HepG2 (cell line): ENCODE data around the gene MADCAM1. TPM values are rescaled to one million over a fixed set of nuclear protein-coding genes. Genes with fewer than 3 reads are reported as not detected.

Experiments used
- HNRNPH1 ChIP-seq: fragments of 200-400 bp; formaldehyde crosslinking; optimal IDR thresholded peaks from 2 replicates; pipeline ENCODE3; 2017; ENCODE audit warnings: mild to moderate bottlenecking, low read depth, low read length
- ZMYM4 ChIP-seq: sonication (generic); formaldehyde crosslinking; IDR thresholded peaks from 2 replicates; pipeline ENCODE4 v1.8.1; 2023; ENCODE audit warnings: mild to moderate bottlenecking, missing genetic modification reagents
- ZNF235 ChIP-seq: sonication (generic); formaldehyde crosslinking; IDR thresholded peaks from 2 replicates; pipeline ENCODE4 v1.8.1; 2023; ENCODE audit warnings: mild to moderate bottlenecking, missing genetic modification reagents, borderline replicate concordance
- ZNF253 ChIP-seq: sonication (generic); formaldehyde crosslinking; IDR thresholded peaks from 2 replicates; pipeline ENCODE4 v1.8.0; 2022; ENCODE audit warnings: mild to moderate bottlenecking, missing genetic modification reagents, borderline replicate concordance
- ZNF34 ChIP-seq: sonication (generic); formaldehyde crosslinking; IDR thresholded peaks from 2 replicates; pipeline ENCODE4 v1.4.0; 2020; ENCODE audit warnings: mild to moderate bottlenecking, missing genetic modification reagents, borderline replicate concordance
- polyA plus RNA-seq, 8 experiments: library from polyadenylated mRNA; depleted of rRNA in 3 of 8; stranded (reverse) in 7 of 8; unstranded in 1 of 8; fragments of >200 nt; fragmentation: Illumina TruSeq in 4 of 8; extraction: Trizol in 4 of 8; gene quantifications; 2 replicates each; pipeline versions ENCODE4 v1.2.1 to v1.2.3, GENCODE V29; 2011 to 2016; ENCODE audit warnings: low read depth in 4 of 8, missing spikeins in 1 of 8, mixed read lengths in 1 of 8; ENCODE audit not compliant: insufficient read depth in 1 of 8
- total RNA-seq, 5 experiments: library from RNA; depleted of rRNA; stranded (reverse); fragments of >200 nt; fragmentation: Illumina TruSeq; extraction: Trizol; gene quantifications; 2 replicates each; pipeline ENCODE4 v1.2.3, GENCODE V29; 2016; ENCODE audit warnings: low read depth in 1 of 5
- TF ChIP-seq, protein P1 (sequence below): sonication (generic); formaldehyde crosslinking; IDR thresholded peaks from 2 replicates; pipeline ENCODE4 v1.8.0; 2022; ENCODE audit warnings: missing genetic modification reagents, mild to moderate bottlenecking, moderate library complexity, borderline replicate concordance
- TF ChIP-seq, protein P2 (sequence below): sonication (generic); formaldehyde crosslinking; IDR thresholded peaks from 2 replicates; pipeline ENCODE4 v1.8.1; 2023; ENCODE audit warnings: missing genetic modification reagents, inconsistent platforms, borderline replicate concordance
- TF ChIP-seq, protein P3 (sequence below): sonication (generic); formaldehyde crosslinking; IDR thresholded peaks from 2 replicates; pipeline ENCODE4 v1.8.0; 2022; ENCODE audit warnings: missing genetic modification reagents, low read depth, mild to moderate bottlenecking, borderline replicate concordance
- TF ChIP-seq, protein P4 (sequence below): sonication (generic); formaldehyde crosslinking; IDR thresholded peaks from 2 replicates; pipeline ENCODE4 v1.8.0; 2022; ENCODE audit warnings: mild to moderate bottlenecking, missing genetic modification reagents, moderate library complexity
- TF ChIP-seq, protein P5 (sequence below): sonication (generic); formaldehyde crosslinking; IDR thresholded peaks from 2 replicates; pipeline ENCODE4 v1.4.0; 2020; ENCODE audit warnings: mild to moderate bottlenecking, missing genetic modification reagents
- TF ChIP-seq, protein P6 (sequence below): sonication (generic); formaldehyde crosslinking; conservative IDR thresholded peaks from 2 replicates; pipeline ENCODE4 v1.4.0; 2020; ENCODE audit warnings: missing genetic modification reagents
- TF ChIP-seq, protein P7 (sequence below): sonication (generic); formaldehyde crosslinking; conservative IDR thresholded peaks from 2 replicates; pipeline ENCODE4 v1.8.1; 2023; ENCODE audit warnings: missing genetic modification reagents
- TF ChIP-seq, protein P8 (sequence below): sonication (generic); formaldehyde crosslinking; IDR thresholded peaks from 2 replicates; pipeline ENCODE4 v1.8.1; 2022; ENCODE audit warnings: low read depth, mild to moderate bottlenecking, missing genetic modification reagents

The MADCAM1 gene
- total and polyA plus RNA-seq, 2 of the 13 experiments (the other 11 are each of a cell fraction or from before 2014, with no cell fraction given) = 0.29 to 0.33 TPM

DNA sequence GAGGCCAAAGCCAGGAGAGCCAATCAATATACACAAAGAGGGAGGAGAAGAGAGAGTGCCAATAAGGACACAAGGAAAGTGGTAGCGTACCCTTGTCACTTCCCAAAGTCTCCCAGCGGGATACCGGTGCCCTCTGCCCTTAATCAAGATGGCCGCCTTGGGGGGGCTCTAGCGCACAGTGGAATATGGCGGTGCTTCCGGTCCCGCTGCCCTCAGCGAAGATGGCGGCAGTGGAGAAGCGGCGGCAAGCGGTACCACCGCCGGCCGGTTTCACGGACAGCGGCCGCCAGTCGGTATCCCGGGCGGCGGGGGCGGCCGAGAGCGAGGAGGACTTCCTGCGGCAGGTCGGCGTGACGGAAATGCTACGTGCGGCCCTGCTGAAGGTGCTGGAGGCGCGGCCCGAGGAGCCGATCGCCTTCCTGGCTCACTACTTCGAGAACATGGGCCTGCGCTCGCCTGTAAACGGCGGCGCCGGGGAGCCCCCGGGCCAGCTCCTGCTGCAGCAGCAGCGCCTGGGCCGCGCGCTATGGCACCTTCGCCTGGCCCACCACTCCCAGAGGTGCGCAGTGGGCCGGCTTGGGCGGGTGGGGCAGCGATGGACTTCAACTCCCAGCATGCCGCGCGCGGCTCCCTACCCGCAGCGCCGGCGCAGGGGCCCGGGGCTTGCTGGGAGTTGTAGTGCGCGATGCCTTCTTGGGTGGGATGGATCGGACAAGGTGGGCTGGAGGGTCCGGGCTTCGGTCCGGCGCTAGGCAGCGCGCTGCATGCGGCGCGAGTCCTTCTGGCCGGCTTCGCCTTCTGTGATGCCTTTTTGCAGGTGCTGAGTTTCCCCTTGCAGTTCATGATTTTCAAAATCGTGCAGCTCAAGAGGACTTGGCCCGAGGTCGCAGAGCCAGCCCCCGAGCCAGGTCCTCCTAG lies 11.3 kb downstream of the MADCAM1 start, which contains the start of gene TPGS1 (continued):
- TF ChIP-seq, protein P1, sequence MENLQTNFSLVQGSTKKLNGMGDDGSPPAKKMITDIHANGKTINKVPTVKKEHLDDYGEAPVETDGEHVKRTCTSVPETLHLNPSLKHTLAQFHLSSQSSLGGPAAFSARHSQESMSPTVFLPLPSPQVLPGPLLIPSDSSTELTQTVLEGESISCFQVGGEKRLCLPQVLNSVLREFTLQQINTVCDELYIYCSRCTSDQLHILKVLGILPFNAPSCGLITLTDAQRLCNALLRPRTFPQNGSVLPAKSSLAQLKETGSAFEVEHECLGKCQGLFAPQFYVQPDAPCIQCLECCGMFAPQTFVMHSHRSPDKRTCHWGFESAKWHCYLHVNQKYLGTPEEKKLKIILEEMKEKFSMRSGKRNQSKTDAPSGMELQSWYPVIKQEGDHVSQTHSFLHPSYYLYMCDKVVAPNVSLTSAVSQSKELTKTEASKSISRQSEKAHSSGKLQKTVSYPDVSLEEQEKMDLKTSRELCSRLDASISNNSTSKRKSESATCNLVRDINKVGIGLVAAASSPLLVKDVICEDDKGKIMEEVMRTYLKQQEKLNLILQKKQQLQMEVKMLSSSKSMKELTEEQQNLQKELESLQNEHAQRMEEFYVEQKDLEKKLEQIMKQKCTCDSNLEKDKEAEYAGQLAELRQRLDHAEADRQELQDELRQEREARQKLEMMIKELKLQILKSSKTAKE (CRISPR knock-in tag) = no peak
- TF ChIP-seq ZNF34 (CRISPR knock-in tag) = no peak
- TF ChIP-seq, protein P2, sequence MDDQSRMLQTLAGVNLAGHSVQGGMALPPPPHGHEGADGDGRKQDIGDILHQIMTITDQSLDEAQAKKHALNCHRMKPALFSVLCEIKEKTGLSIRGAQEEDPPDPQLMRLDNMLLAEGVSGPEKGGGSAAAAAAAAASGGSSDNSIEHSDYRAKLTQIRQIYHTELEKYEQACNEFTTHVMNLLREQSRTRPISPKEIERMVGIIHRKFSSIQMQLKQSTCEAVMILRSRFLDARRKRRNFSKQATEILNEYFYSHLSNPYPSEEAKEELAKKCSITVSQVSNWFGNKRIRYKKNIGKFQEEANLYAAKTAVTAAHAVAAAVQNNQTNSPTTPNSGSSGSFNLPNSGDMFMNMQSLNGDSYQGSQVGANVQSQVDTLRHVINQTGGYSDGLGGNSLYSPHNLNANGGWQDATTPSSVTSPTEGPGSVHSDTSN (CRISPR knock-in tag) = no peak
- TF ChIP-seq, protein P3, sequence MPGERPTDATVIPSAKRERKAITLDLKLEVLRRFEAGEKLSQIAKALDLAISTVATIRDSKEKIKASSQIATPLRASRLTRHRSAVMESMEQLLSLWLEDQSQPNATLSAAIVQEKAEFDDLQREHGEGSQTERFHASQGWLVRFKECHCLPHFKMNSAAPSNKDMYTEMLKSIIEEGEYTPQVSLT = no peak; the same call in 1 of the 2 replicates
- 0 out of 2 replicates have a peak, but pooled peaks have one; percentile 22 for TF ChIP-seq ZNF235 (CRISPR knock-in tag)
- TF ChIP-seq ZMYM4 (CRISPR knock-in tag) = 0 out of 2 replicates have a peak, but pooled peaks have one; percentile 21
- TF ChIP-seq, protein P4, sequence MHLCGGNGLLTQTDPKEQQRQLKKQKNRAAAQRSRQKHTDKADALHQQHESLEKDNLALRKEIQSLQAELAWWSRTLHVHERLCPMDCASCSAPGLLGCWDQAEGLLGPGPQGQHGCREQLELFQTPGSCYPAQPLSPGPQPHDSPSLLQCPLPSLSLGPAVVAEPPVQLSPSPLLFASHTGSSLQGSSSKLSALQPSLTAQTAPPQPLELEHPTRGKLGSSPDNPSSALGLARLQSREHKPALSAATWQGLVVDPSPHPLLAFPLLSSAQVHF (CRISPR knock-in tag) = no peak
- TF ChIP-seq ZNF253 (CRISPR knock-in tag) = no peak
- TF ChIP-seq, protein P5, sequence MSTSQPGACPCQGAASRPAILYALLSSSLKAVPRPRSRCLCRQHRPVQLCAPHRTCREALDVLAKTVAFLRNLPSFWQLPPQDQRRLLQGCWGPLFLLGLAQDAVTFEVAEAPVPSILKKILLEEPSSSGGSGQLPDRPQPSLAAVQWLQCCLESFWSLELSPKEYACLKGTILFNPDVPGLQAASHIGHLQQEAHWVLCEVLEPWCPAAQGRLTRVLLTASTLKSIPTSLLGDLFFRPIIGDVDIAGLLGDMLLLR (CRISPR knock-in tag) = no peak; the same call in 1 of the 2 replicates
- no peak for TF ChIP-seq HNRNPH1
- TF ChIP-seq, protein P6, sequence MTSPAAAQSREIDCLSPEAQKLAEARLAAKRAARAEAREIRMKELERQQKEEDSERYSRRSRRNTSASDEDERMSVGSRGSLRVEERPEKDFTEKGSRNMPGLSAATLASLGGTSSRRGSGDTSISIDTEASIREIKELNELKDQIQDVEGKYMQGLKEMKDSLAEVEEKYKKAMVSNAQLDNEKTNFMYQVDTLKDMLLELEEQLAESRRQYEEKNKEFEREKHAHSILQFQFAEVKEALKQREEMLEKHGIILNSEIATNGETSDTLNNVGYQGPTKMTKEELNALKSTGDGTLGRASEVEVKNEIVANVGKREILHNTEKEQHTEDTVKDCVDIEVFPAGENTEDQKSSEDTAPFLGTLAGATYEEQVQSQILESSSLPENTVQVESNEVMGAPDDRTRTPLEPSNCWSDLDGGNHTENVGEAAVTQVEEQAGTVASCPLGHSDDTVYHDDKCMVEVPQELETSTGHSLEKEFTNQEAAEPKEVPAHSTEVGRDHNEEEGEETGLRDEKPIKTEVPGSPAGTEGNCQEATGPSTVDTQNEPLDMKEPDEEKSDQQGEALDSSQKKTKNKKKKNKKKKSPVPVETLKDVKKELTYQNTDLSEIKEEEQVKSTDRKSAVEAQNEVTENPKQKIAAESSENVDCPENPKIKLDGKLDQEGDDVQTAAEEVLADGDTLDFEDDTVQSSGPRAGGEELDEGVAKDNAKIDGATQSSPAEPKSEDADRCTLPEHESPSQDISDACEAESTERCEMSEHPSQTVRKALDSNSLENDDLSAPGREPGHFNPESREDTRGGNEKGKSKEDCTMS = no peak
- TF ChIP-seq, protein P7, sequence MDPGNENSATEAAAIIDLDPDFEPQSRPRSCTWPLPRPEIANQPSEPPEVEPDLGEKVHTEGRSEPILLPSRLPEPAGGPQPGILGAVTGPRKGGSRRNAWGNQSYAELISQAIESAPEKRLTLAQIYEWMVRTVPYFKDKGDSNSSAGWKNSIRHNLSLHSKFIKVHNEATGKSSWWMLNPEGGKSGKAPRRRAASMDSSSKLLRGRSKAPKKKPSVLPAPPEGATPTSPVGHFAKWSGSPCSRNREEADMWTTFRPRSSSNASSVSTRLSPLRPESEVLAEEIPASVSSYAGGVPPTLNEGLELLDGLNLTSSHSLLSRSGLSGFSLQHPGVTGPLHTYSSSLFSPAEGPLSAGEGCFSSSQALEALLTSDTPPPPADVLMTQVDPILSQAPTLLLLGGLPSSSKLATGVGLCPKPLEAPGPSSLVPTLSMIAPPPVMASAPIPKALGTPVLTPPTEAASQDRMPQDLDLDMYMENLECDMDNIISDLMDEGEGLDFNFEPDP (CRISPR knock-in tag) = no peak
- TF ChIP-seq, protein P8, sequence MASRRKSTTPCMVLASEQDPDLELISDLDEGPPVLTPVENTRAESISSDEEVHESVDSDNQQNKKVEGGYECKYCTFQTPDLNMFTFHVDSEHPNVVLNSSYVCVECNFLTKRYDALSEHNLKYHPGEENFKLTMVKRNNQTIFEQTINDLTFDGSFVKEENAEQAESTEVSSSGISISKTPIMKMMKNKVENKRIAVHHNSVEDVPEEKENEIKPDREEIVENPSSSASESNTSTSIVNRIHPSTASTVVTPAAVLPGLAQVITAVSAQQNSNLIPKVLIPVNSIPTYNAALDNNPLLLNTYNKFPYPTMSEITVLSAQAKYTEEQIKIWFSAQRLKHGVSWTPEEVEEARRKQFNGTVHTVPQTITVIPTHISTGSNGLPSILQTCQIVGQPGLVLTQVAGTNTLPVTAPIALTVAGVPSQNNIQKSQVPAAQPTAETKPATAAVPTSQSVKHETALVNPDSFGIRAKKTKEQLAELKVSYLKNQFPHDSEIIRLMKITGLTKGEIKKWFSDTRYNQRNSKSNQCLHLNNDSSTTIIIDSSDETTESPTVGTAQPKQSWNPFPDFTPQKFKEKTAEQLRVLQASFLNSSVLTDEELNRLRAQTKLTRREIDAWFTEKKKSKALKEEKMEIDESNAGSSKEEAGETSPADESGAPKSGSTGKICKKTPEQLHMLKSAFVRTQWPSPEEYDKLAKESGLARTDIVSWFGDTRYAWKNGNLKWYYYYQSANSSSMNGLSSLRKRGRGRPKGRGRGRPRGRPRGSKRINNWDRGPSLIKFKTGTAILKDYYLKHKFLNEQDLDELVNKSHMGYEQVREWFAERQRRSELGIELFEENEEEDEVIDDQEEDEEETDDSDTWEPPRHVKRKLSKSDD = peak; percentile 95
